ENCODE data around the gene RS1.

- TF ChIP-seq CTCF (IDR thresholded peaks at IDR 0.05; ENCODE audit: low read length) (no peak), EZH2 (IDR thresholded peaks at IDR 0.05; ENCODE audit: borderline replicate concordance, low read length) (no peak)
These were observed 19.5 kb upstream of the RS1 start for GRCh38 chrX:18691431-18691830.

All from OCI-LY1 (cell line).